Measurements from ENCODE around the gene NPHS1.
"Not testable (repeated sequence)": the region's sequence is repeated elsewhere in the genome, so short reads cannot be mapped to it uniquely, and the experiment has no call there.

NPHS1 gene

GRCh38 chr19:35852029-35852780 is at the start of gene NPHS1:
NPHS1 (minus strand) TSS chr19:35852504; CDS start chr19:35851837, 667 bp downstream.
- no peak for DNase-seq (ENCODE audit: low read depth, low spot score)

- no peak for DNase-seq (ENCODE audit: low read depth, low spot score)
These were observed 48.8 kb upstream of the NPHS1 start for GRCh38 chr19:35901055-35901644.

GRCh38 chr19:35899547-35900214 is 47.4 kb upstream of the NPHS1 start:
- DNase-seq (ENCODE audit: low read depth, low spot score) = no peak

- DNase-seq (ENCODE audit: low read depth, low spot score) = no peak
These were observed 46.1 kb upstream of the NPHS1 start for GRCh38 chr19:35898499-35898809.

GRCh38 chr19:35897706-35898451 is 45.6 kb upstream of the NPHS1 start:
- DNase-seq (ENCODE audit: low read depth, low spot score) = no peak

- DNase-seq (ENCODE audit: low read depth, low spot score) = no peak
These were observed 44.3 kb upstream of the NPHS1 start for GRCh38 chr19:35896643-35897040.

GRCh38 chr19:35895911-35896642 is 43.8 kb upstream of the NPHS1 start:
- no peak for DNase-seq (ENCODE audit: low read depth, low spot score)

GRCh38 chr19:35894342-35894741 is 42.0 kb upstream of the NPHS1 start:
- DNase-seq (ENCODE audit: low read depth, low spot score) = no peak

- not testable (repeated sequence) for DNase-seq (ENCODE audit: low read depth, low spot score)
These were observed 39.5 kb upstream of the NPHS1 start for GRCh38 chr19:35891819-35892218.

GRCh38 chr19:35890113-35890650 is 37.9 kb upstream of the NPHS1 start:
- DNase-seq (ENCODE audit: low read depth, low spot score) = no peak

GRCh38 chr19:35889370-35890112 is 37.2 kb upstream of the NPHS1 start:
- DNase-seq (ENCODE audit: low read depth, low spot score) = no peak

- no peak for DNase-seq (ENCODE audit: low read depth, low spot score)
These were observed 36.1 kb upstream of the NPHS1 start for GRCh38 chr19:35888398-35888797.

- DNase-seq (ENCODE audit: low read depth, low spot score) = no peak
These were observed 34.9 kb upstream of the NPHS1 start for GRCh38 chr19:35887197-35887596.

GRCh38 chr19:35885904-35886303 is 33.6 kb upstream of the NPHS1 start:
- DNase-seq (ENCODE audit: low read depth, low spot score) = no peak

- DNase-seq (ENCODE audit: low read depth, low spot score) = no peak
These were observed 33.0 kb upstream of the NPHS1 start for GRCh38 chr19:35885225-35885738.

- DNase-seq (ENCODE audit: low read depth, low spot score) = no peak
These were observed 31.6 kb upstream of the NPHS1 start for GRCh38 chr19:35883882-35884281.

- peak; percentile 37 for DNase-seq (ENCODE audit: low read depth, low spot score)
These were observed 30.0 kb upstream of the NPHS1 start for GRCh38 chr19:35882114-35882832.

GRCh38 chr19:35879770-35880317 is 27.5 kb upstream of the NPHS1 start:
- DNase-seq (ENCODE audit: low read depth, low spot score) = peak; percentile 55

- no peak for DNase-seq (ENCODE audit: low read depth, low spot score)
These were observed 26.8 kb upstream of the NPHS1 start for GRCh38 chr19:35879068-35879467.
